ENCODE results near the gene EME2. TPM values are rescaled to one million over a fixed set of nuclear protein-coding genes. Genes with fewer than 3 reads are reported as not detected.
A peak's percentile ranks its signal among the peaks of the same experiment; 100 is the strongest.

EME2 gene
- total RNA-seq, 1 experiment from 2014 or later = 7.3 TPM

- DNase-seq (ENCODE audit: low read depth) = no peak
These were observed 5.0 kb downstream of the EME2 start for GRCh38 chr16:1777375-1778199.

- no peak for DNase-seq (ENCODE audit: low read depth)
These were observed 5.9 kb downstream of the EME2 start for GRCh38 chr16:1778200-1779179.

GRCh38 chr16:1779234-1779701 is 6.7 kb downstream of the EME2 start:
- no peak for DNase-seq (ENCODE audit: low read depth)

- DNase-seq (ENCODE audit: low read depth) = no peak
These were observed 7.4 kb downstream of the EME2 start for GRCh38 chr16:1779741-1780676.

- no peak for DNase-seq (ENCODE audit: low read depth)
These were observed 8.1 kb downstream of the EME2 start for GRCh38 chr16:1780677-1781072.

GRCh38 chr16:1781254-1781653 is 8.6 kb downstream of the EME2 start:
- no peak for DNase-seq (ENCODE audit: low read depth)

GRCh38 chr16:1781758-1782407 is 9.3 kb downstream of the EME2 start:
- no peak for DNase-seq (ENCODE audit: low read depth)

- DNase-seq (ENCODE audit: low read depth) = peak; percentile 100
These were observed 10.0 kb downstream of the EME2 start, which contains the start of the genes NUBP2 and SPSB3 for GRCh38 chr16:1782408-1783264. Gene NUBP2, plus strand, starts transcription at chr16:1782960. Its CDS starts 61 bp downstream, at chr16:1783021. Gene SPSB3, minus strand, starts transcription at chr16:1782571. Its CDS starts 1,088 bp downstream, at chr16:1781483.

- DNase-seq (ENCODE audit: low read depth) = no peak
These were observed 12.6 kb downstream of the EME2 start for GRCh38 chr16:1784977-1785845.

- no peak for DNase-seq (ENCODE audit: low read depth)
These were observed 13.2 kb downstream of the EME2 start for GRCh38 chr16:1785846-1786170.

GRCh38 chr16:1786242-1787055 is 13.8 kb downstream of the EME2 start:
- DNase-seq (ENCODE audit: low read depth) = no peak

- no peak for DNase-seq (ENCODE audit: low read depth)
These were observed 14.4 kb downstream of the EME2 start for GRCh38 chr16:1787056-1787321.

GRCh38 chr16:1787322-1788094 is 14.9 kb downstream of the EME2 start:
- DNase-seq (ENCODE audit: low read depth) = no peak

- no peak for DNase-seq (ENCODE audit: low read depth)
These were observed 15.6 kb downstream of the EME2 start for GRCh38 chr16:1788095-1788707.

GRCh38 chr16:1788708-1789100 is 16.1 kb downstream of the EME2 start:
- no peak for DNase-seq (ENCODE audit: low read depth)

- no peak for DNase-seq (ENCODE audit: low read depth)
These were observed 17.0 kb downstream of the EME2 start for GRCh38 chr16:1789643-1790045.

- DNase-seq (ENCODE audit: low read depth) = no peak
These were observed 17.6 kb downstream of the EME2 start for GRCh38 chr16:1790261-1790610.

All from HT1080 (cell line).